GM13976 (cell line): ENCODE data around the gene LZTFL1.

Experiments
- DNase-seq: peaks from one replicate; pipeline ENCODE4 v3.0.0; 2012; ENCODE audit warnings: low spot score
- in situ Hi-C: fragments of 300-500 bp; cut with MboI; formaldehyde crosslinking; loops from one replicate; pipeline ENCODE4 v1.12.0; 2022; ENCODE audit warnings: low sequenced_read_pairs, mixed read lengths, inconsistent platforms; ENCODE audit not compliant: unreplicated experiment
- TF ChIP-seq, protein P1 (sequence below): IDR thresholded peaks from 2 replicates; pipeline ENCODE4 v1.5.1; 2012; ENCODE audit warnings: borderline replicate concordance, mild to moderate bottlenecking; ENCODE audit not compliant: insufficient read depth; ENCODE audit errors: extremely low read depth, missing control alignments, control extremely low read depth

Gene LZTFL1

DNA sequence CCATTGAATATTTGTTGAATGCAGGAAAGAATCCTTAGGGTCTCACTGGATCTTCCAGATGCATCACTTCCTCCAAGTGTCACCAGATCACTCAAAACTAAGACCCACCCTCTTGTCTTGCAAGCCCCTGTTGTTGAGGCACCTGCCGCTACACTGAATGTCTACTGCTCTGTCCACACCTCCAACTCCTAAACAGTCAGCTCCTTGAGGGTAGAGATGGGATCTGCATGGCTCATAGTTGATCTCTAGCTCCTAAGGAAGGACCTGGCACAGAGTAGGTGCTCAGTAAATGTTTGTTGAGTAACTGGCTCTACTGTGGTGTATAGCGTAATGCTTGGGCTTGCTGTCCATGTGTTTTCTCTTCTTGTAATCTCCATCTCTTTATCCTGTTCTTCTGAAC is 54.4 kb downstream of the LZTFL1 start:
- in situ Hi-C loops: no loop called here
- TF ChIP-seq, protein P1, sequence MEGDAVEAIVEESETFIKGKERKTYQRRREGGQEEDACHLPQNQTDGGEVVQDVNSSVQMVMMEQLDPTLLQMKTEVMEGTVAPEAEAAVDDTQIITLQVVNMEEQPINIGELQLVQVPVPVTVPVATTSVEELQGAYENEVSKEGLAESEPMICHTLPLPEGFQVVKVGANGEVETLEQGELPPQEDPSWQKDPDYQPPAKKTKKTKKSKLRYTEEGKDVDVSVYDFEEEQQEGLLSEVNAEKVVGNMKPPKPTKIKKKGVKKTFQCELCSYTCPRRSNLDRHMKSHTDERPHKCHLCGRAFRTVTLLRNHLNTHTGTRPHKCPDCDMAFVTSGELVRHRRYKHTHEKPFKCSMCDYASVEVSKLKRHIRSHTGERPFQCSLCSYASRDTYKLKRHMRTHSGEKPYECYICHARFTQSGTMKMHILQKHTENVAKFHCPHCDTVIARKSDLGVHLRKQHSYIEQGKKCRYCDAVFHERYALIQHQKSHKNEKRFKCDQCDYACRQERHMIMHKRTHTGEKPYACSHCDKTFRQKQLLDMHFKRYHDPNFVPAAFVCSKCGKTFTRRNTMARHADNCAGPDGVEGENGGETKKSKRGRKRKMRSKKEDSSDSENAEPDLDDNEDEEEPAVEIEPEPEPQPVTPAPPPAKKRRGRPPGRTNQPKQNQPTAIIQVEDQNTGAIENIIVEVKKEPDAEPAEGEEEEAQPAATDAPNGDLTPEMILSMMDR: no peak
- no peak for DNase-seq

DNA sequence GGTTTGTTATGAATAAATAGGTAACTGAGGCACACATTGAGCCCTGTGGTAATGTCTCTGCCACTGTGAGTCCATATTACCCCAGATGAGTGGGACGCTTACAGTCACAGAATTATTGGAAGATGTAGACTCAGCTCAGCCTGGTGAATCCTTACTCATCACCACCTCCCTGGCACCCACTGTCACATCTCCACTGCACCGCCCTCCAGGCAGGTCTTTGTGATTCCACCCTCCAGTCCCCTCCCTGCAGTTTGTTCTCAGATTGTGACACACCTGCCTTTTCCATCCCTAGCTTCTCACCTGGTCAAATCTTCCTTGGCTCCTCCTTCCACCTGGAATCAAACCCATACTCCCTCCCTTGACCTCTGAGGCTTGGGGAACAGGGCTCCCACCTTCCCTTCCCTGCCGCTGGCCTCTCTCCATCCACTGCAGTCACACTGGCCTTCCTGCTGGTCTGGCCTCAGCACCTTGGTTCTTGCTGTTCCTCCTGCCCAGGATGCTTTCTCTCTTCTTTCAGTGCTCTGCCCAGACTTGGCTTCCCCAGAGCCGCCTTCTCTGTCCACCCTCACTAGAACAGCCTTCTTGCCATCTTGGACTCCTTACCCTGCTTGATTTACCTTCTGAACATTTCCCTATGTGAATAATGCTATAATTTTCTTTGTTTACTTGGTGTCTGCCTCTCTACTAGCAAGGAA is 55.0 kb downstream of the LZTFL1 start:
- DNase-seq: no peak
- in situ Hi-C loops: no loop called here
- TF ChIP-seq, protein P1: no peak

DNA sequence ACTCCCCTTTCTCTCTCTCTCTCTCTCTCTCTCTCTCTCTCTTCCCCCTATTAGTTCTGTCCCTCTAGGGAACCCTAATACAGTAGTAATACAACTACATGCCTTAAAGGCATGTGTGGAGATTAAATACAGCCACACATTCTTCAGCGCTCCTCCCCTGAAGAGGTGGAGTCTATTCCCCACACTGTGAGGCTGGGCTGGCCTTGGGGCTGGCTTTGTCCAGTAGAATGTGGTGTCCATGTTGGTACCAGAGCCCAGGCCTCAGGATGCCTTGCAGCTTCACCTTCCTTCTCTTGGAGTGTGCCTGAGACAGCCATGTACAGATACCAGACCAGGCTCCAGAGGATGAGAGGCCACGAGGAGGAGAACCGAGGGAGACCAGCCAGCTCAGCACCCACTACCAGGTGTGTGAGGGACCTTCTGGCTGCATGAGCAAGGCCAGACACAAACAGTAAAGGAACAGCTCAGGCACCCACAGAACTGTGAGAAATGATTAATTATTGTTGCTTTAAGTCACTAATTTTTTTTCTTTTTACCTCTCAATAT is 56.2 kb downstream of the LZTFL1 start:
- in situ Hi-C loops: no loop called here
- TF ChIP-seq, protein P1: no peak
- DNase-seq: no peak

DNA sequence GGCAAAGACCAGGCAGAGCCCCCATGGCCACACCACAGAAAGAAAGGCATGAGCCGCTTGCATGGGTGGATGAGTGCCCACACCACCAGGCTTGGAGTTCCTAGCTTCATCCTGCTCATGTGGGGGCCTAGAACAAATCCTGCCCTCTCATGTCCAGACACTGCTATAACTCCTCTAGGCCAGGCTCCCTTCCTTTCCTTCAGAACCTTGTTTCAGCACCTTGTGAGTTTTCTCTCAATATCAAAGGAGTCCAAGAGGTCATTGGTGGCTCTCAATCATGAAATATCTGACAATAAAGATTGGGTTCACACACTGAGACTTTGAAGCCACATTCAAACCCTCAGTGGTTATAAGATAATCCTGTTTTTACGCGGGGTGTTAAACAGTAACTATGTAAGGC is 58.3 kb downstream of the LZTFL1 start:
- TF ChIP-seq, protein P1: no peak
- no peak for DNase-seq
- in situ Hi-C loops: no loop called here

DNA sequence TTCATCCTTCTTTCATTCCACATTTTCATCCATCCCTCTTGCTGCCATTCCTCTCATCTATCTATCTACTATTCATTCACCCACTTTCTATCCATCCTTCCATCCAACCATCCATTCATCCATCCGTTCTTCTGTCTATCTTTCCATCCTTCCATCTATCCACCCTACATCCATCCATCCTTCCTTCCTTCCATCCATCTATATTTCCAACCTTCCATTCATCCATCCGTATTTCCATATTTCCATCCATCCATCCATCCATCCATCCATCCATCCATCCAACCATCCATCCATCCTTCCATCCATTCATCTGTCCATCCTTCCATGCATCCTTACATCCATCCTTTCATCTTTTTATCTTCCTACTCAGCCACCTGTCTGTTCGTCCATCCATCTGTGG is 59.5 kb downstream of the LZTFL1 start:
- TF ChIP-seq, protein P1: no peak
- in situ Hi-C loops: no loop called here

DNA sequence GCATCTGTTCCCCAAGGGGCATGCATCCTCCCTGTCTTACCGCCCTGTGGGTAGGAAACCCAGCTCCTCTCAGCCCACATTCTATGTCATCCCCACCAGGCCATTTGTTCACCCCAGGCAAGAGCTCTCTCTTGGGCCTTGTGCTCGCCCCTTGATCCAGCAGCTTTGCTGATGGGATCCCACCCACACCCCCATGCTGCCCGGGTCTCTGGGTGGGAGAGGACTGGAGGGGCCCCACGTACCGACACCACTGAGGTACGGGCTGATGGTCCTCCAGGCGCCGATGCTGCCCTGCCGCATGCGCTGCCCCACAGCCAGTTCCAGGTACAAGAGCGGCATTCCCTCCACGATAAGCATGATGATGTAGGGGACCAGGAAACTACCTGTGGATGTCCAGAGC is 60.1 kb downstream of the LZTFL1 start:
- in situ Hi-C loops: no loop called here
- TF ChIP-seq, protein P1: no peak
- DNase-seq: no peak

More for the DNA sequence above, 59.5 kb downstream of the LZTFL1 start:
- no peak for DNase-seq
